GM04504 (cell line): ENCODE measurements around the gene GNA14.
"Not testable (repeated sequence)": the region's sequence is repeated elsewhere in the genome, so short reads cannot be mapped to it uniquely, and the experiment has no call there.

ENCODE experiments used
- DNase-seq: peaks from one replicate; pipeline ENCODE4 v3.0.0-alpha.2; 2012; ENCODE audit warnings: low read depth

Gene GNA14

DNA sequence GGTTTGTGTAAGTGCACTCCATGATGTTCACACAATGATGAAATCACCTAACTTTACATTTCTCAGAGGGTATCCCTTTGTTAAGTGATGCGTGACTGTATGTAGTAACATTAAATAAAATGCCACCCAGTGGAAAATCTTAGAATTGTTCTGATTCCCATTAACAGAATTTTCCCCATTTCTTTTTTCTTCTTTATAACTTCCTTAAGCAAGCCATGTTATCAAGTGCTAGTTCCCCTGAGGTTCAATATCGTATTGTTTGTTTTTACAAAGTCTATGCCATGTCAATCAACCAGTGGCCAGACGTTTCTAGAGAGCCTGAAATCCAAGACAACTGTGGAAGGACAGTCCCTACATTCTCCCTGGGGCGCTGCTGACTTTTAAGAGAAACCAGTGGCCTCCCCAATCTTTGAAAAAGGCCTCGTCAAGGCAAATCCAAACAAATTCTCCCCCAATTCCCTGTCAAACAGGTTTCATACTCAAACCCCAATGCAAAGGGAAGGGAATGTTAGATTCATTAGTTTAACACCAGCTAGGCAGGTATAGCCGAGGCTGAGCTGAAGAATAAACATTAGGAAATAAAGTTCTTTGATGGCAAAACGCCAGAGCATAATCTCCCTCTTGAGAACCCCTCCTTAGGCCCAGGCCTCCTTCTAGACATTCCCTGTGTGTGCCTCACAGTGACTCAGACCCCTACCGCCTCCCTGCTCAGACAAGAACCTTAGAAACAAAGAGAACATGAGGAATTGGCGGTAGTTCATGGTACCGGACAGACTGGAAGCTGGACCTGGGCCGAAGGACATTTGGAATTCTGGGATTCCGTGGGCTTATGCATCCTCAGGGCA lies 198.7 kb downstream of the GNA14 start:
- no peak for DNase-seq

DNA sequence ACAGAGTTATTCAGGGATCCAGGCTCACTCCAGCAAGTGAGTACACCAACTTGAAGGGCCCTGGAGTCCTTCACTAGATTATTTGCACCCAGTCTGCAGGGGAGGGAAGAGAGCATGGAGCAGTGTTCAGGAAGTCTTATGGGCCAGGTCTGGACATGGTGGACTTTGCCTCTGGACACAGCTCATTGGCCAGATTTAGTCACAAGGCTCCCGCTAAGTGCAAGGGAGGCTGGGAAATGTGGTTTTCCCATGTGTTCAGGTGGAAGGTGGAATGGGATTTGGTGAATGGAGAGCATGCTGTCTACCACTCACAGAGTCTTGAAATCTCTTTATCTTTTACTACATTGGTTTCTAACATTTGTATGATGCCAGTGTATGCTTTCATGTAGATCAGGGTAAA lies 200.5 kb downstream of the GNA14 start:
- no peak for DNase-seq

DNA sequence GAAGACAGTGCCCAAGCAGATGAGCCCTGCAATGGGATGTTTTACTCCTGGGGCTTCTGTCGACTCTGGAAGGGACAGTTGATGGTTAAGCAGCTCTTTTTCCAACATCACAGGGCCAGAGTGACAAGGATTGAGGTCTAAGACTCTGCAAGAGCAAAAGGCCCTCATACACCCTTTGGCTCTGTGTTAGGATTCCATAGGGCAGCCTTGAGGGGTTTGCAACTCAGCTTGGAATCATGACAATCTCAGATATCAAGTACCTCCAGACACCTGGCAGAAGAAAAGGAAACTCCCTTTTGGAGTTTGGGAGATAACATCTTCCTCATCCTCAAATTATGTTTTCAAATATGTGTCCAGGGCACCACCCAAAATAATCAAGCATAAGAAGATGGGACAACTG lies 205.7 kb downstream of the GNA14 start:
- DNase-seq = no peak

GRCh38 chr9:77441124-77441523 lies 207.0 kb downstream of the GNA14 start:
- not testable (repeated sequence) for DNase-seq

- DNase-seq = peak; percentile 72
Measured at GRCh38 chr9:77440057-77440456, 208.1 kb downstream of the GNA14 start.

GRCh38 chr9:77438653-77439052 lies 209.5 kb downstream of the GNA14 start:
- DNase-seq = no peak

- DNase-seq = no peak
Measured at GRCh38 chr9:77435688-77436087, 212.4 kb downstream of the GNA14 start.

DNA sequence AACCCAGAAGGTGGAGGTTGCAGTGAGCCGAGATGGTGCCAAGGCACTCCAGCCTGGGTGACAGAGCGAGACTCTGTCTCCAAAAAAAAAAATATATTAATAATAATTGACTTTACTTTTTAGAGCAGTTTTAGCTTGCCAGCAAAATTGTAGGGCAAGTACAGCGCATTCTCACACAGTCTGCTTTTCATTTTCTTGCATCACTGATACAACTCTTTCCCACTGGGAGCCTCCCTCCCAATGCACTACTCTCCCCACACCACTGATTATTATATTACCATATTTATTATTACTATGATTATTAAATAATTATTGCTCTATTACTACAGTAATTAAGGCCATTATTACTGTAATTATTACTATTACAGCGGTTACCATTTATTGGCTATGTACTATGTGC lies 212.8 kb downstream of the GNA14 start:
- DNase-seq = no peak

DNA sequence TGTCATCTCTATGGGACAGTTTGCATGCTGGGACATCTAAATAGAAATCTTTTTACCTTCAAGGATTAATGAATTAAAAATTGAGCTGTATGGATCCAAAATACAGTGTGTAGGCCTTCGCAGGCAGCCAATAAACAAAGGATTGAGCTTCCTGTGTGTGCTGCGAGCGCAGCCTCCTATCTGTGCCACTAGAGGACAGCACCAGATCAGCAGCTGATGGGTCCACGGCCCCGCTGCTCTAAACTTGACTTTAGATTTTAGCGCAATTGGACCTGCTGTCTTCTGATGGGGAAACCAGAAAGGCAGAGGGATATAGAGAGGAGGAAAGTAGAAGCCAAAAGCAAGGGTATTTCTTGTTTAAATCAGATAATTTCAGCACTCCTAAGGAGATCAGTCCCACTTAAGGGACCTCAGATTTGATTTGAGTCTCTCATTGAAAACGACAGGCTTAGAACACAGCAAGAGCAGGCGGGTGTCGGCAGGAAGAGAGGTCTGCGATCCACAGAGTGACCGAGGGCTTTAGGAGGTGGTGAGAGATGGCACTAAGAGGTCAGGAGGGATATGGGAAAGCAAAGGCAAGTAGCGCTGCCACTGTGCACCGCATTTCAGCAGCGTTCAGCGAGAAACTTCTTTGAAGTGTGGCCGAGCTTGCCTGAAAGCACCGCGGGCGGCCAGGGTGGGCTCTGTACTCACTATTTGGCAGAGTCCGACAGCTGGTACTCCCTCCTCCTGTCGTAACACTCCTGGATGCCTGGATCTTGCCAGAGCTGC lies 214.3 kb downstream of the GNA14 start:
- DNase-seq = no peak

DNA sequence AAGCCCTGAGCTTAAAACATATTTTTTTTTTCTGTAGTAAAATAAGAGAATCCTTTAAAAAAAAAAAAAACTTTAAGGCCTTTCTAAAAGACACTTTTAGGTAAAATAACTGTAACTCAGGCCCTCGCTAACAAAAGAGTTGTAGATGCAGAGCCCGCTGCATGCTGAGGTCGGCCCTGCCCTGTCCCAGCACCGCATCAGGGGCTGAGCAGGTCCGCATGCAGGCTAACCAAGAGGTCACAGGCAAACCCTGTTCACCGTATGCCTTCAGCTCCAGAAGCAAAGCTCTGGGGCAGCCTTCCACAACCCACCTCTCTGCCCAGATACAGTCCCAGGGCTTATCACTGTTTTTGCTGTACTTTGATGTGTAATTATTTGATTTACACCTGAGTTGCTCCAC lies 216.1 kb downstream of the GNA14 start:
- no peak for DNase-seq

GRCh38 chr9:77429928-77430327 lies 218.2 kb downstream of the GNA14 start:
- DNase-seq = no peak

- no peak for DNase-seq
Measured at GRCh38 chr9:77427256-77427927, 220.7 kb downstream of the GNA14 start.

- no peak for DNase-seq
Measured at GRCh38 chr9:77426712-77427111, 221.4 kb downstream of the GNA14 start.

GRCh38 chr9:77424993-77425392 lies 223.1 kb downstream of the GNA14 start:
- no peak for DNase-seq

- no peak for DNase-seq
Measured at GRCh38 chr9:77423841-77424240, 224.3 kb downstream of the GNA14 start.

GRCh38 chr9:77422969-77423368 lies 225.2 kb downstream of the GNA14 start:
- no peak for DNase-seq

- no peak for DNase-seq
Measured at GRCh38 chr9:77421506-77422265, 226.4 kb downstream of the GNA14 start.

- no peak for DNase-seq
Measured at GRCh38 chr9:77420641-77421040, 227.5 kb downstream of the GNA14 start.

- no peak for DNase-seq
Measured at GRCh38 chr9:77418226-77418625, 229.9 kb downstream of the GNA14 start.

GRCh38 chr9:77417566-77417965 lies 230.6 kb downstream of the GNA14 start:
- DNase-seq = peak; percentile 68

- DNase-seq = not testable (repeated sequence)
Measured at GRCh38 chr9:77408521-77408920, 239.6 kb downstream of the GNA14 start.

DNA sequence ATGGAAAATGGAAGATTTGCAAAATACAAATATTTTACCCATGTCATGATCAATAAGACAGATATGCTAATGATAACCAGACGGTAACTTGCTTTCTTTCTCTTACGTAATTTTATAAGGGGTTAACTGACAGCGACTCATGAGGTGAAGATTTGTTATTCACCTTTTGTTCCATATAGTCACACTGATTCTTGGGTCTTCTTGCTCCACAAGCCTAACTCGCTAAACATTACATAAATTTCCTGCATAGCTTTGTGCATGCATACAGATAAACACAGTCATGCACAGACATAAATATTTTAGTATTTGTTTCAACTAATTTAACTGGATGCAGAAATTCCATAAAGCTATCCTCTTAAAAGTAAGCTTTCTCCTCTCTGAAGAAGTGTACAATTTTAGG lies 244.9 kb downstream of the GNA14 start:
- no peak for DNase-seq
